ENCODE measurements around the gene MMRN1.

DNA sequence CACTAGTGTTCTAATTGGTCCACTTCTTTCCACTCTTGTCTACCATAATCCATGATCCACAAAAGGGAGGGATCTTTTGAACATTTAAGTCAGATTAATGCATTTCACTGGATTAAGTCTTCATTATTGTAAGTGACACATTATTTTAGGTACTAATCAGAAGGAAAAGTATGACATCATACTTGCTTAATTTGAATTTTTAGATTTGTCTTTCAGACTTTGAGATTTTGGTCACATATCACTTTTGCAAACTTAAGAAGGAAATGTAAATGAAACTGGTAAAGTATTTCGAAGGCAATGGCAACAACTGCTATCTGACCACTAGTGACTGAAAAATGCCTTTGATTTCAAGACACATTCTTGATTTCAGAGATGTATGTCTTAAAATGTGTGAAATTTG lies 5.2 kb downstream of the MMRN1 start:
- TF ChIP-seq CTCF (IDR thresholded peaks at IDR 0.05 in 8 of 11, conservative IDR thresholded peaks at IDR 0.05 in 3 of 11) (no peak), POLR2A (IDR thresholded peaks at IDR 0.05) (no peak), POLR2AphosphoS5 (IDR thresholded peaks at IDR 0.05) (no peak)
